K562 (cell line): Measurements from ENCODE around the gene MINDY3. TPM values are rescaled to one million over a fixed set of nuclear protein-coding genes. Genes with fewer than 3 reads are reported as not detected.
A peak's percentile ranks its signal among the peaks of the same experiment; 100 is the strongest.

ENCODE experiments used
- ATF7 ChIP-seq: fragments of 450-650 bp; IDR thresholded peaks from 2 replicates; pipeline ENCODE4 v1.7.1; 2014; ENCODE audit warnings: mild to moderate bottlenecking, moderate library complexity
- BMI1 ChIP-seq: fragments of 150-350 bp; IDR thresholded peaks from 2 replicates; pipeline ENCODE4 v1.6.1; 2014; ENCODE audit warnings: low read length
- DACH1 ChIP-seq: fragments of 450-650 bp; IDR thresholded peaks from 2 replicates; pipeline ENCODE4 v1.6.1; 2018; ENCODE audit not compliant: partially characterized antibody
- FOXM1 ChIP-seq, 2 experiments: fragments of 450-650 bp in 1 of 2; sonication (generic) in 1 of 2; formaldehyde crosslinking in 1 of 2; IDR thresholded peaks; 2 replicates each; pipeline versions ENCODE4 v1.6.1 to v1.9.0; 2017 to 2022; ENCODE audit warnings: low read depth in 2 of 2, mild to moderate bottlenecking in 2 of 2, missing genetic modification reagents in 1 of 2, moderate library complexity in 1 of 2
- GATA2 ChIP-seq: sonication (generic); formaldehyde crosslinking; IDR thresholded peaks from 2 replicates; pipeline ENCODE4 v1.4.0; 2020; ENCODE audit warnings: mild to moderate bottlenecking, missing genetic modification reagents
- JUND ChIP-seq, 2 experiments: IDR thresholded peaks; 2 replicates in 1 of 2; 3 replicates in 1 of 2; pipeline ENCODE4 v1.6.1; 2011; ENCODE audit warnings: borderline replicate concordance in 2 of 2, low read depth in 2 of 2, low read length in 2 of 2, improper control_type of control experiment in 1 of 2, missing biosample characterization in 1 of 2, missing genetic modification characterization in 1 of 2, missing genetic modification reagents in 1 of 2
- MTA3 ChIP-seq: fragments of 450-650 bp; formaldehyde crosslinking; IDR thresholded peaks from 2 replicates; pipeline ENCODE4 v1.6.1; 2017; ENCODE audit warnings: mild to moderate bottlenecking, borderline replicate concordance
- NCOR1 ChIP-seq: fragments of 450-650 bp; IDR thresholded peaks from 2 replicates; pipeline ENCODE4 v1.6.1; 2016; ENCODE audit warnings: mild to moderate bottlenecking, moderate library complexity
- NFIC ChIP-seq: fragments of 450-650 bp; IDR thresholded peaks from 2 replicates; pipeline ENCODE4 v1.6.1; 2017; ENCODE audit warnings: mild to moderate bottlenecking, inconsistent platforms
- PHB ChIP-seq: fragments of 250-450 bp; sonication (Bioruptor Pico); IDR thresholded peaks from 2 replicates; pipeline ENCODE4 v1.5.0; 2021
- PHB2 ChIP-seq: fragments of 450-650 bp; IDR thresholded peaks from 2 replicates; pipeline ENCODE4 v1.6.1; 2017; ENCODE audit warnings: low read depth
- RNF2 ChIP-seq: sonication (generic); IDR thresholded peaks from 2 replicates; pipeline ENCODE4 v1.6.1; 2016
- SMAD2 ChIP-seq: fragments of 150-350 bp; IDR thresholded peaks from 2 replicates; pipeline ENCODE4 v1.6.1; 2014; ENCODE audit warnings: low read depth, mild to moderate bottlenecking, low read length
- SMARCE1 ChIP-seq: fragments of 450-650 bp; IDR thresholded peaks from 2 replicates; pipeline ENCODE4 v1.7.1; 2016; ENCODE audit warnings: mild to moderate bottlenecking
- YBX1 ChIP-seq: fragments of 450-650 bp; IDR thresholded peaks from 2 replicates; pipeline ENCODE4 v1.7.1; 2016; ENCODE audit warnings: mild to moderate bottlenecking
- ZBTB1 ChIP-seq: sonication (generic); formaldehyde crosslinking; IDR thresholded peaks from 2 replicates; pipeline ENCODE4 v1.8.1; 2023; ENCODE audit warnings: missing genetic modification reagents, low read depth, mild to moderate bottlenecking, borderline replicate concordance
- ZBTB7A ChIP-seq: IDR thresholded peaks from 2 replicates; pipeline ENCODE4 v1.6.1; 2011; ENCODE audit warnings: low read depth, mild to moderate bottlenecking, low read length, moderate library complexity, borderline replicate concordance; ENCODE audit not compliant: control insufficient read depth
- polyA plus RNA-seq, 8 experiments: library from polyadenylated mRNA; depleted of rRNA in 4 of 8; stranded (reverse) in 5 of 8; unstranded in 3 of 8; fragments of >200 nt; fragmentation: Nextera tagmentation in 2 of 8; fragmentation: Illumina TruSeq in 1 of 8; extraction: Ambion mirVana in 2 of 8; extraction: Trizol in 1 of 8; gene quantifications; 2 replicates each; pipeline versions ENCODE4 v1.2.1 to v1.2.3, GENCODE V29; 2011 to 2014; ENCODE audit warnings: inconsistent platforms in 1 of 8, missing spikeins in 1 of 8
- total RNA-seq, 7 experiments: library from RNA; depleted of rRNA in 6 of 7; stranded (reverse); fragments of >200 nt in 6 of 7; fragmentation: Illumina TruSeq in 2 of 7; extraction: Trizol in 2 of 7; gene quantifications; 2 replicates each; pipeline versions ENCODE4 v1.2.1 to v1.2.3, GENCODE V29; 2011 to 2021; ENCODE audit warnings: low replicate concordance in 1 of 7
- TF ChIP-seq, protein P1 (sequence below): sonication (generic); formaldehyde crosslinking; IDR thresholded peaks from 2 replicates; pipeline ENCODE4 v1.5.0; 2020; ENCODE audit warnings: missing genetic modification reagents
- TF ChIP-seq, protein P2 (sequence below): sonication (generic); formaldehyde crosslinking; IDR thresholded peaks from 2 replicates; pipeline ENCODE4 v1.8.1; 2023; ENCODE audit warnings: mild to moderate bottlenecking, missing genetic modification reagents, moderate library complexity
- TF ChIP-seq, protein P3 (sequence below): fragments of 450-650 bp; IDR thresholded peaks from 2 replicates; pipeline ENCODE4 v1.6.1; 2016; ENCODE audit warnings: antibody characterized with exemption
- TF ChIP-seq, protein P4 (sequence below): fragments of 450-650 bp; IDR thresholded peaks from 2 replicates; pipeline ENCODE4 v1.6.1; 2017; ENCODE audit warnings: antibody characterized with exemption, mild to moderate bottlenecking

MINDY3 gene
- total and polyA plus RNA-seq, 9 of the 15 experiments (the other 6 are each of a cell fraction or from before 2014, with no cell fraction given), result 14.0 to 35.9 (median 23.6) TPM

DNA sequence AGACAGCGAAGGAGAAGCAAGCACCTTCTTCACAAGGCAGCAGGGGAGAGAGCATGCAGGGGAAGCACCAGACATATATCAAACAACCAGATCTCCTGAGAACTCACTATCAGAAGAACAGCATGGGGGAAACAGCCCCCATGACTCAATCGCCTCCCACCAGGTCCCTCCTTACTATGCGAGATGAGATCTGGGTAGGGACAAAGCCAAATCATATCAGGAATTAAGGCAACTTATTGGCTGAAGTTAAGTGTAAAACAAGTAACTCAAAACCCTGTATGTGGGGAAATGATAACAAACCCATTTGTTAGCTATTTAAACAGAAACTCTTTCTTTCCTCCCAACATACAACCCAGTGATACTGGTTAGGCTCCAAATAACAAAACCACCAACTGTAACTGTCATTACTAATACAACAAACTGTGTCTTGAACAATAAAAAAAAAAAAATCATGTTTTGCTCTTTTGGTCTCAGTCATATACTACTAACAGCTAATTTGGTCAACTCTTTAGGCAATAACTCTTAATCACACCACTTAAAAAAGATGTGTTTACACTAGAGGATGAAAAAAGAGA is 57.8 kb downstream of the MINDY3 start (continued):
- TF ChIP-seq YBX1, result no peak
- 0 out of 2 replicates have a peak, but pooled peaks have one; percentile 34 for TF ChIP-seq MTA3
- no peak for TF ChIP-seq SMAD2
- TF ChIP-seq ATF7, result peak; percentile 47; the same call in 1 of the 2 replicates
- peak; percentile 78 for TF ChIP-seq NFIC
- TF ChIP-seq, protein P1, sequence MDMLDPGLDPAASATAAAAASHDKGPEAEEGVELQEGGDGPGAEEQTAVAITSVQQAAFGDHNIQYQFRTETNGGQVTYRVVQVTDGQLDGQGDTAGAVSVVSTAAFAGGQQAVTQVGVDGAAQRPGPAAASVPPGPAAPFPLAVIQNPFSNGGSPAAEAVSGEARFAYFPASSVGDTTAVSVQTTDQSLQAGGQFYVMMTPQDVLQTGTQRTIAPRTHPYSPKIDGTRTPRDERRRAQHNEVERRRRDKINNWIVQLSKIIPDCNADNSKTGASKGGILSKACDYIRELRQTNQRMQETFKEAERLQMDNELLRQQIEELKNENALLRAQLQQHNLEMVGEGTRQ (CRISPR knock-in tag), result no peak
- peak; percentile 61; the same call in 1 of the 2 replicates for TF ChIP-seq PHB2
- TF ChIP-seq GATA2 (CRISPR knock-in tag), result peak; percentile 82
- peak; percentile 86 for TF ChIP-seq NCOR1
- no peak for TF ChIP-seq PHB (CRISPR knock-in tag)
- TF ChIP-seq, protein P2, sequence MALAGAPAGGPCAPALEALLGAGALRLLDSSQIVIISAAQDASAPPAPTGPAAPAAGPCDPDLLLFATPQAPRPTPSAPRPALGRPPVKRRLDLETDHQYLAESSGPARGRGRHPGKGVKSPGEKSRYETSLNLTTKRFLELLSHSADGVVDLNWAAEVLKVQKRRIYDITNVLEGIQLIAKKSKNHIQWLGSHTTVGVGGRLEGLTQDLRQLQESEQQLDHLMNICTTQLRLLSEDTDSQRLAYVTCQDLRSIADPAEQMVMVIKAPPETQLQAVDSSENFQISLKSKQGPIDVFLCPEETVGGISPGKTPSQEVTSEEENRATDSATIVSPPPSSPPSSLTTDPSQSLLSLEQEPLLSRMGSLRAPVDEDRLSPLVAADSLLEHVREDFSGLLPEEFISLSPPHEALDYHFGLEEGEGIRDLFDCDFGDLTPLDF (CRISPR knock-in tag), result no peak
- 0 out of 2 replicates have a peak, but pooled peaks have one; percentile 49 for TF ChIP-seq RNF2
- TF ChIP-seq ZBTB1 (CRISPR knock-in tag), result no peak
- TF ChIP-seq, protein P3, sequence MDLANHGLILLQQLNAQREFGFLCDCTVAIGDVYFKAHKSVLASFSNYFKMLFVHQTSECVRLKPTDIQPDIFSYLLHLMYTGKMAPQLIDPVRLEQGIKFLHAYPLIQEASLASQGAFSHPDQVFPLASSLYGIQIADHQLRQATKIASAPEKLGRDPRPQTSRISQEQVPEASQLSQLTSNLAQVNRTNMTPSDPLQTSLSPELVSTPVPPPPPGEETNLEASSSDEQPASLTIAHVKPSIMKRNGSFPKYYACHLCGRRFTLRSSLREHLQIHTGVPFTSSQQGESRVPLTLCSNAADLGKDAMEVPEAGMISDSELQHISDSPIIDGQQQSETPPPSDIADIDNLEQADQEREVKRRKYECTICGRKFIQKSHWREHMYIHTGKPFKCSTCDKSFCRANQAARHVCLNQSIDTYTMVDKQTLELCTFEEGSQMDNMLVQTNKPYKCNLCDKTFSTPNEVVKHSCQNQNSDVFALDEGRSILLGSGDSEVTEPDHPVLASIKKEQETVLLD, result peak; percentile 79; the same call in 1 of the 2 replicates
- TF ChIP-seq SMARCE1, result peak; percentile 82
- TF ChIP-seq DACH1, result no peak
- no peak for TF ChIP-seq BMI1
- peak; percentile 87 for TF ChIP-seq FOXM1 (IDR thresholded peaks at IDR 0.05; ENCODE audit: low read depth)
- TF ChIP-seq FOXM1 (CRISPR knock-in tag; IDR thresholded peaks at IDR 0.05; ENCODE audit: low read depth), result no peak
- peak; percentile 82 for TF ChIP-seq ZBTB7A
- TF ChIP-seq, protein P4, sequence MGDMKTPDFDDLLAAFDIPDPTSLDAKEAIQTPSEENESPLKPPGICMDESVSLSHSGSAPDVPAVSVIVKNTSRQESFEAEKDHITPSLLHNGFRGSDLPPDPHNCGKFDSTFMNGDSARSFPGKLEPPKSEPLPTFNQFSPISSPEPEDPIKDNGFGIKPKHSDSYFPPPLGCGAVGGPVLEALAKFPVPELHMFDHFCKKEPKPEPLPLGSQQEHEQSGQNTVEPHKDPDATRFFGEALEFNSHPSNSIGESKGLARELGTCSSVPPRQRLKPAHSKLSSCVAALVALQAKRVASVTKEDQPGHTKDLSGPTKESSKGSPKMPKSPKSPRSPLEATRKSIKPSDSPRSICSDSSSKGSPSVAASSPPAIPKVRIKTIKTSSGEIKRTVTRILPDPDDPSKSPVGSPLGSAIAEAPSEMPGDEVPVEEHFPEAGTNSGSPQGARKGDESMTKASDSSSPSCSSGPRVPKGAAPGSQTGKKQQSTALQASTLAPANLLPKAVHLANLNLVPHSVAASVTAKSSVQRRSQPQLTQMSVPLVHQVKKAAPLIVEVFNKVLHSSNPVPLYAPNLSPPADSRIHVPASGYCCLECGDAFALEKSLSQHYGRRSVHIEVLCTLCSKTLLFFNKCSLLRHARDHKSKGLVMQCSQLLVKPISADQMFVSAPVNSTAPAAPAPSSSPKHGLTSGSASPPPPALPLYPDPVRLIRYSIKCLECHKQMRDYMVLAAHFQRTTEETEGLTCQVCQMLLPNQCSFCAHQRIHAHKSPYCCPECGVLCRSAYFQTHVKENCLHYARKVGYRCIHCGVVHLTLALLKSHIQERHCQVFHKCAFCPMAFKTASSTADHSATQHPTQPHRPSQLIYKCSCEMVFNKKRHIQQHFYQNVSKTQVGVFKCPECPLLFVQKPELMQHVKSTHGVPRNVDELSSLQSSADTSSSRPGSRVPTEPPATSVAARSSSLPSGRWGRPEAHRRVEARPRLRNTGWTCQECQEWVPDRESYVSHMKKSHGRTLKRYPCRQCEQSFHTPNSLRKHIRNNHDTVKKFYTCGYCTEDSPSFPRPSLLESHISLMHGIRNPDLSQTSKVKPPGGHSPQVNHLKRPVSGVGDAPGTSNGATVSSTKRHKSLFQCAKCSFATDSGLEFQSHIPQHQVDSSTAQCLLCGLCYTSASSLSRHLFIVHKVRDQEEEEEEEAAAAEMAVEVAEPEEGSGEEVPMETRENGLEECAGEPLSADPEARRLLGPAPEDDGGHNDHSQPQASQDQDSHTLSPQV, result no peak; the same call in 1 of the 2 replicates
- TF ChIP-seq JUND (IDR thresholded peaks at IDR 0.05; ENCODE audit: borderline replicate concordance, low read depth, low read length), result peak; percentile 81
- peak; percentile 68; the same call in 1 of the 3 replicates for TF ChIP-seq JUND (tag; IDR thresholded peaks at IDR 0.05; ENCODE audit: borderline replicate concordance, low read depth, low read length)
